Stomach (tissue), 4 donors: ENCODE measurements around the gene WDPCP.

ENCODE experiments used
- POLR2A ChIP-seq, 4 donors: fragments of 450-650 bp; IDR thresholded peaks; one replicate each; pipeline ENCODE4 v1.6.1; 2016; ENCODE audit warnings: antibody characterized with exemption in 4 of 4, control low read depth in 2 of 4, mild to moderate bottlenecking in 1 of 4, moderate library complexity in 1 of 4
- POLR2AphosphoS5 ChIP-seq, 3 donors: sonication (generic); formaldehyde crosslinking; IDR thresholded peaks; one replicate each; pipeline ENCODE4 v1.6.1; 2016; ENCODE audit warnings: antibody characterized with exemption in 3 of 3
- TF ChIP-seq, protein P1 (sequence below), 7 experiments: fragments of 450-650 bp in 4 of 7; fragments of 200-600 bp in 3 of 7; sonication (generic) in 3 of 7; IDR thresholded peaks; one replicate each; pipeline ENCODE4 v1.5.1; 2016 to 2019; ENCODE audit warnings: antibody characterized with exemption in 7 of 7, control low read depth in 2 of 7, mild to moderate bottlenecking in 1 of 7

GRCh38 chr2:63287956-63288355, 300.3 kb downstream of the WDPCP start:
- TF ChIP-seq POLR2A (IDR thresholded peaks at IDR 0.05), result no peak
- TF ChIP-seq, protein P1, sequence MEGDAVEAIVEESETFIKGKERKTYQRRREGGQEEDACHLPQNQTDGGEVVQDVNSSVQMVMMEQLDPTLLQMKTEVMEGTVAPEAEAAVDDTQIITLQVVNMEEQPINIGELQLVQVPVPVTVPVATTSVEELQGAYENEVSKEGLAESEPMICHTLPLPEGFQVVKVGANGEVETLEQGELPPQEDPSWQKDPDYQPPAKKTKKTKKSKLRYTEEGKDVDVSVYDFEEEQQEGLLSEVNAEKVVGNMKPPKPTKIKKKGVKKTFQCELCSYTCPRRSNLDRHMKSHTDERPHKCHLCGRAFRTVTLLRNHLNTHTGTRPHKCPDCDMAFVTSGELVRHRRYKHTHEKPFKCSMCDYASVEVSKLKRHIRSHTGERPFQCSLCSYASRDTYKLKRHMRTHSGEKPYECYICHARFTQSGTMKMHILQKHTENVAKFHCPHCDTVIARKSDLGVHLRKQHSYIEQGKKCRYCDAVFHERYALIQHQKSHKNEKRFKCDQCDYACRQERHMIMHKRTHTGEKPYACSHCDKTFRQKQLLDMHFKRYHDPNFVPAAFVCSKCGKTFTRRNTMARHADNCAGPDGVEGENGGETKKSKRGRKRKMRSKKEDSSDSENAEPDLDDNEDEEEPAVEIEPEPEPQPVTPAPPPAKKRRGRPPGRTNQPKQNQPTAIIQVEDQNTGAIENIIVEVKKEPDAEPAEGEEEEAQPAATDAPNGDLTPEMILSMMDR (IDR thresholded peaks at IDR 0.05), result no peak
- no peak for TF ChIP-seq POLR2AphosphoS5 (IDR thresholded peaks at IDR 0.05)
